CD1c-positive myeloid dendritic cell (primary cell): ENCODE measurements around the gene GSTA1.
"Not testable (repeated sequence)": the region's sequence is repeated elsewhere in the genome, so short reads cannot be mapped to it uniquely, and the experiment has no call there.

ENCODE experiments used
- DNase-seq: peaks from one replicate; pipeline ENCODE4 v3.0.0-alpha.2; 2016; ENCODE audit errors: extremely low spot score

Gene GSTA1

GRCh38 chr6:52757651-52758338 lies 45.8 kb downstream of the GSTA1 start:
- not testable (repeated sequence) for DNase-seq

GRCh38 chr6:52754443-52754842 lies 49.2 kb downstream of the GSTA1 start:
- no peak for DNase-seq

- DNase-seq = not testable (repeated sequence)
These were observed 50.5 kb downstream of the GSTA1 start for GRCh38 chr6:52753137-52753536.

DNA sequence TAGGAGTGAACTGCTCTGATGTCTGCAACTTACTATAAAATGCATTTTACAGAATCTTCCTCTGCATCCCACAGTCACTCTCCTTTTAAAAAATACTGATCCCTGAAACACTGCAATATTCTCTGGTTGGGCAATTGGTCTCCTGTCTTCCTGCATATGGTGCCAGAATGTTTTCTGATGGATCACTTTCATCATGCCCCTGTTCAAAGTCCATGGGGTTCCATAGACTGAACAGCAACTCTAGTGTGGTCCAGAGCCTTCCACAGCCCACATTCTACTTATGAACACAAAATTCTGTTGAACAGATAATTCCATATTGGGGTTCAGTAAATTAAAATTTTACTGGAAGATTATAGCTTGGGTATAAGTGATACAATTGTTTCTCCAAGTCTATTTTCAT lies 51.3 kb downstream of the GSTA1 start:
- no peak for DNase-seq

GRCh38 chr6:52749556-52750152 lies 54.0 kb downstream of the GSTA1 start:
- DNase-seq = no peak

DNA sequence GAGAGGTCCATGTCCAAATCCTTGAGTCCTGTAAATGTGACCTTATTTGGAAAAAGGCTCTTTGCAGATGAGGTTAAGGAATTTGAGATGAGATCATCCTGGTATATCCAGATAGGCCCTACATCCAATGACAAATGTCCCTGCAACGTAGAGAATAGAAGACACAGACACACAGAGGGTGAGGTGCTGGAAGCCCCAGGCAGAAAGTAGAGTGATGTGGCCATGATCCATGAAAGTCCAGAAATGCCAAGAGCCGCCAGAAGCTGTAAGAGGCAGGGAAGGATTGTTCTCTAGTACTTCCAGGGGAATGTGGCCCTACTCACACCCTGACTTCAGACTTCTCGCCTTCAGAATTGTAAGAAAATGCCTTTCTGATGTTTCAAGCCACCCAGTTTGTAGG lies 56.3 kb downstream of the GSTA1 start:
- not testable (repeated sequence) for DNase-seq

DNA sequence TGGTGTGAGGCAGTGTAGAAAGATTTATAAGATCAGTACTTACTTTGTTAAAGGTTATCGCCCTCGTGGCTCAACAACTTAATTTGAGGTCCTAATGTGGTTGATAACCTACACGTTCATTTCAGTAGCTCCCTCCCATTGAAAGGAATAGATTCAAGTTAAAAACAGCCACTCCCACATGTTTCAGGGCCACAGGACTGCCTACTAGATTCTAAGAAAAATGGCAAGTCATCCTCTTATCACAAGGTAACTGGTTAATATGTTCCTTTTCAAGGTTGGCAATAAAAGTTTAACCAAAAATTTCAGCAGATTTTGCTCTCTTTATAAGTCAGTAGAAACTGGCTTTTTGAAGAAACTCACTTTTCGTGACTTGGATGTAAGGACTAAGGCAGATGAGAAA lies 57.4 kb downstream of the GSTA1 start:
- DNase-seq = no peak

GRCh38 chr6:52745764-52746201 lies 57.8 kb downstream of the GSTA1 start:
- no peak for DNase-seq

DNA sequence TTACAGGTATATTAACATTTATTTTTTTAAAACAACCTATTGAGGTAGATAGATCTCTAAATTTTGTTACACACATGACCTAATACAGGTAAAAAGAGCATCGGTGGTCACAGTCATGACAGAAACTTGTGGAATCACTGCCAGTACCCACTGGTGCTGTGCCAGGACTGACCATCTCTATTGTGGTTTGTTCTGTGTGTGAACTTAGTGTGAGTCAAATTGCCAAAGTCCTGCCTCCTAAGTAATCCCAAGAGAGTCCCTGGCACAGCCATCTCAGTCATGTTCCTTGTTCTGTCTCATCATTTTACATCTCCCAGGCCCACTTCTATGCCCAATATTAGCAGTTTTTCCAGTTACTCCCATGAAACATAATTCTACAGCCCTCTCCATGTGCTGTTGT lies 61.7 kb downstream of the GSTA1 start:
- no peak for DNase-seq
